ENCODE measurements around the gene TRAPPC14.

- no peak for TF ChIP-seq CTCF (IDR thresholded peaks at IDR 0.05)
- TF ChIP-seq POLR2AphosphoS5 (IDR thresholded peaks at IDR 0.05): no peak
These were observed 36.7 kb upstream of the TRAPPC14 start for GRCh38 chr7:100195222-100195621.

Measured in sigmoid colon (tissue), 4 donors.